Neural progenitor cell (in vitro differentiated cells): Measurements from ENCODE around the gene SDC1.

Source experiments
- CTCF ChIP-seq: fragments of 200-600 bp; sonication (generic); IDR thresholded peaks from 2 replicates; pipeline ENCODE4 v1.5.1; 2017; ENCODE audit warnings: antibody characterized with exemption, mild to moderate bottlenecking
- EZH2 ChIP-seq: fragments of 200-600 bp; sonication (generic); IDR thresholded peaks from 2 replicates; pipeline ENCODE4 v1.6.1; 2017; ENCODE audit warnings: antibody characterized with exemption, mild to moderate bottlenecking, moderate library complexity
- EZH2phosphoT487 ChIP-seq: fragments of 200-600 bp; sonication (generic); IDR thresholded peaks from 2 replicates; pipeline ENCODE4 v1.6.1; 2017; ENCODE audit warnings: antibody characterized with exemption

- TF ChIP-seq CTCF (no peak), EZH2 (no peak), EZH2phosphoT487 (no peak)
These were observed 12.5 kb downstream of the SDC1 start for GRCh38 chr2:20212459-20212870.
